ENCODE measurements around the gene PLGLB1.
"Not testable (repeated sequence)": the region's sequence is repeated elsewhere in the genome, so short reads cannot be mapped to it uniquely, and the experiment has no call there.

Gene PLGLB1

GRCh38 chr2:87021043-87021442, 601 bp downstream of the PLGLB1 start:
- not testable (repeated sequence) for DNase-seq (ENCODE audit: low spot score in 2 of 2); H3K27ac Mint-ChIP-seq (ENCODE audit: low read depth); H3K27me3 Mint-ChIP-seq; H3K4me3 Mint-ChIP-seq; H3K9me3 Mint-ChIP-seq; H3K36me3 Mint-ChIP-seq (ENCODE audit: insufficient read depth); H3K4me1 Mint-ChIP-seq; ATAC-seq (replicated peaks; ENCODE audit: extremely low read depth, poor library complexity, severe bottlenecking)

GRCh38 chr2:87019053-87019452, 2.6 kb downstream of the PLGLB1 start:
- not testable (repeated sequence) for H3K9me3 Mint-ChIP-seq; ATAC-seq (replicated peaks; ENCODE audit: extremely low read depth, poor library complexity, severe bottlenecking); DNase-seq (ENCODE audit: low spot score in 2 of 2); H3K36me3 Mint-ChIP-seq (ENCODE audit: insufficient read depth); H3K4me1 Mint-ChIP-seq; H3K27ac Mint-ChIP-seq (ENCODE audit: low read depth); H3K27me3 Mint-ChIP-seq; H3K4me3 Mint-ChIP-seq

- H3K36me3 Mint-ChIP-seq (ENCODE audit: insufficient read depth); DNase-seq (ENCODE audit: low spot score in 2 of 2); H3K27ac Mint-ChIP-seq (ENCODE audit: low read depth); H3K4me1 Mint-ChIP-seq; H3K27me3 Mint-ChIP-seq; H3K9me3 Mint-ChIP-seq; ATAC-seq (replicated peaks; ENCODE audit: extremely low read depth, poor library complexity, severe bottlenecking); H3K4me3 Mint-ChIP-seq: not testable (repeated sequence)
Observed at GRCh38 chr2:87014489-87015169, 7.0 kb downstream of the PLGLB1 start.

GRCh38 chr2:87004398-87004797, 17.2 kb downstream of the PLGLB1 start:
- DNase-seq (ENCODE audit: low spot score in 2 of 2); H3K36me3 Mint-ChIP-seq (ENCODE audit: insufficient read depth); H3K27ac Mint-ChIP-seq (ENCODE audit: low read depth); H3K9me3 Mint-ChIP-seq; H3K4me3 Mint-ChIP-seq; H3K27me3 Mint-ChIP-seq; H3K4me1 Mint-ChIP-seq; ATAC-seq (replicated peaks; ENCODE audit: extremely low read depth, poor library complexity, severe bottlenecking): not testable (repeated sequence)
